ENCODE measurements around the gene GNG10.
A peak's percentile ranks its signal among the peaks of the same experiment; 100 is the strongest.
"Not testable (repeated sequence)": the region's sequence is repeated elsewhere in the genome, so short reads cannot be mapped to it uniquely, and the experiment has no call there.

Gene GNG10

GRCh38 chr9:111649016-111649415 is 12.4 kb upstream of the GNG10 start:
- no peak for DNase-seq (ENCODE audit: low read depth in 2 of 2)

GRCh38 chr9:111657051-111657450 is 4.4 kb upstream of the GNG10 start:
- DNase-seq (ENCODE audit: low read depth in 2 of 2) = no peak

DNA sequence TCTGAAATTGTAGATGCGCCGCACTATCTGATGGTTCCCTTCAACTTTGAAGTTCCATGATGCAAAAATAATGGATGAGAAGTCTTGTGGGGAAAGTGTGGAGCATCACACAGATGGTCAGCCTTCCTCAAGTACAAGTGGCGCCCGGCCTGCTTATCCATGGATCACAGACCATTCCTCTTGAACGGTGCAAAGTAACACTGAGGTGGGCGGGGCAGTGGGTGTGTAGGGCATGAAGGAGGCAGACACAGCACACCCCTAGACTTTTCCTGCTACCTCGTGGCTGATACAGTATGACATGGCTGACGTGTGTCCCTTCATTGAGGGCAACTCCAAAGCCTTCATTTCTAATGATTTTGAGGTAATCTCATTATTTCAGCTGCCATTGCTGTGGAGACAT is 2.5 kb upstream of the GNG10 start:
- no peak for DNase-seq (ENCODE audit: low read depth in 2 of 2)

GRCh38 chr9:111659691-111660090 is 1.7 kb upstream of the GNG10 start:
- DNase-seq (ENCODE audit: low read depth in 2 of 2) = no peak

DNA sequence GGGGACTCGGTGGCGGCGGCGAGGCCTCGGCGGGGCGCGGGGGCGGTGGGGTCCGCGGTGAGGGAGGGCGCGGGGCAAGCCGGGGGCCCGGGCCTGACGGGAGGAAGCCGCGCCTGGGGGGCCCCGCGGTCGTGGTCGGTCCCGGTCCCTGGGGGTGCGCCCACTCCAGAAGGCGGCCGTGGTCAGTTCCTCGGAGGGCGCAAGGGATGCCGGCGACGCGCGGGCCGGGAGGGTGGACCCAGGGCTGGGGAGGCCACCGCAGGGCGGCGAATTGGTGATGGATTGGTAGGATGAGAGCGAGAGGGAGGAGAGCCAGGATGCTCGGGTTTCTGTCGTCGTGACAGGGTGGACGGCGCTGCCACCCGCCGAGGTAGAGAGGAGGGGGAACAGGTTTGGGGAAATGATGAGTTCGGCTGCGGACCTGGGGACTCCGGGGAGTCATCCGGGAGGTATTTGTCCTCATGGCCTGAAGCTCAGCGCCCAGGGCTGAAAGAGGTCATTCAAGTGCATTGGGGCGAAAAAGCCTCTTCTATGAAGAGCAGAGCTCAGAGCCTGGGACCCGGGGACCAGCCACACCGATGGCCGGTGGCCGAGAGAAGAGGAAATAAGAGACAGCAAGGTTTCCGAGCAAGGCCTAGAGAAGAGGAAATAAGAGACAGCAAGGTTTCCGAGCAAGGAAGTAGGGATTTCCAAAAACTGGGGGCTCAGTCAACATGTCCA is 557 bp downstream of the GNG10 start:
- DNase-seq (ENCODE audit: low read depth in 2 of 2) = peak in 1 of 2 donors; percentile 3

- DNase-seq (ENCODE audit: low read depth in 2 of 2) = no peak
These were observed 1.3 kb downstream of the GNG10 start for GRCh38 chr9:111662576-111663300.

DNA sequence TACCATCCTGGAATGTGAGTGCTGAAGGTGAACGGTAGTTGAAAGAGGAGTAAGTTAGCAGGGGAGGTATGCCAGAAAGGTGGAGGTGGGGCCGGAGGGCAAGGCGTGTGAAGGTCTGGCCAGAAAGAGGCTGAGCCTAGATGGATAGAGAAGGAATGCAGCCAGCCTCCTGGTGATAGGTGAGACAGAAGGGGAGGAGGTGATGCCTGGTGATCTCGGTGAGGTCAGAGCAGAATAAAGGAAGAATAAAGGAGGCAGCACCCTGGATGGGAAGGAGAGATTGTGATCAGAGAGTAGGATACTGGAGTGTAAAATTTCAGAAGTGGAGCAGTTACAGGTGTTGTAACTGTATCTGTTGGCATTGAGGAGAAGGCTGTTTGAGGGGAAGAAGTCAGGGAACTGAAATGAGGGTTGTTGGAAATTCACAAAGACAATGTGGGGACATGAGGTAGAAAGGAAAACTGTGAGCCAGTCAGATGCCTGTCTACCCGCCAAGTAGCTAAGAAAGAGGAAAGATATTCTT is 2.0 kb downstream of the GNG10 start:
- DNase-seq (ENCODE audit: low read depth in 2 of 2) = no peak

GRCh38 chr9:111668026-111668573 is 6.7 kb downstream of the GNG10 start:
- DNase-seq (ENCODE audit: low read depth in 2 of 2) = no peak

GRCh38 chr9:111668601-111669000 is 7.2 kb downstream of the GNG10 start:
- DNase-seq (ENCODE audit: low read depth in 2 of 2) = not testable (repeated sequence)

DNA sequence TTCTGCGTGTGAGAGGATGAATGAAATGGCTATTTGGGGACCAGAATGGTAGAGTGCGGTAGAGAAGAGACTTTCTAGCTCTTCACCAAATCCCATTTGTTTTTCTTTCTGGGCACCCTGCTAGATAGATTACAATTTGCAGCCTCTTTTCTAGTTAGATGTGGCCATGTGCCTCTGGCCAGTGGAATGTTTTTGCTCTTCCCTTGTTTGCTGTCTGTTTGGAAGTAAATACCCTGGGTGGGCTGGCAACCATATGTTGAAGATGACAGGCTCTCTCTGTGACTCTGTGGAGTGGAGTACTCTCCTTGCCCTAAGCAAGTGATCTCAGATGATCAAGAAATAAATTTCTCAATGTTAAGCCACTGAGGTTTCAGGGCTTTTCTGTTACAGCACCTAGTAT is 12.9 kb downstream of the GNG10 start:
- DNase-seq (ENCODE audit: low read depth in 2 of 2) = no peak

- DNase-seq (ENCODE audit: low read depth in 2 of 2) = no peak
These were observed 14.7 kb downstream of the GNG10 start for GRCh38 chr9:111676116-111676515.

GRCh38 chr9:111678293-111678692 is 16.9 kb downstream of the GNG10 start:
- no peak for DNase-seq (ENCODE audit: low read depth in 2 of 2)

GRCh38 chr9:111679199-111679598 is 17.8 kb downstream of the GNG10 start:
- DNase-seq (ENCODE audit: low read depth in 2 of 2) = no peak

DNA sequence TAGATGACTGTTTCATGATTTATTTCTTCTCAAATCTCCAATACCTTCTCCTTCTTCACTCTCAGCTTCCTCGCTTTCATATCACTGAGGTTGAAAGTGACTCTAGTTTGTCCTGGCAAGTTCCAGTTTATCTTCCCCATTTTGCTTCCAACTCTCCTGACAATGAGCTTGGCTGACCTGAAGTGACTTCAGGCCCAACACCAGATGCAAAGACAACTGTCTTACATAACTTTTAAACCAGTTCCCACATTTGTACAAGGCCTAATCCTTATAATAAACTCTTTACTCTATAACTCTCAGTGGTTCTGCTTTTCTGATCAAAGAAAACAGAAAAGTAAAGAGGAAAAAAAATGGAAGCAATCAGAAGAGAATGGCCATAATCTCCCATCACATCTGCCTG is 22.0 kb downstream of the GNG10 start:
- no peak for DNase-seq (ENCODE audit: low read depth in 2 of 2)

- no peak for DNase-seq (ENCODE audit: low read depth in 2 of 2)
These were observed 30.4 kb downstream of the GNG10 start for GRCh38 chr9:111691672-111692329.

- no peak for DNase-seq (ENCODE audit: low read depth in 2 of 2)
These were observed 35.4 kb downstream of the GNG10 start for GRCh38 chr9:111696796-111697195.

- DNase-seq (ENCODE audit: low read depth in 2 of 2) = no peak
These were observed 39.4 kb downstream of the GNG10 start for GRCh38 chr9:111700776-111701175.

- no peak for DNase-seq (ENCODE audit: low read depth in 2 of 2)
These were observed 43.1 kb downstream of the GNG10 start for GRCh38 chr9:111704503-111704902.

DNA sequence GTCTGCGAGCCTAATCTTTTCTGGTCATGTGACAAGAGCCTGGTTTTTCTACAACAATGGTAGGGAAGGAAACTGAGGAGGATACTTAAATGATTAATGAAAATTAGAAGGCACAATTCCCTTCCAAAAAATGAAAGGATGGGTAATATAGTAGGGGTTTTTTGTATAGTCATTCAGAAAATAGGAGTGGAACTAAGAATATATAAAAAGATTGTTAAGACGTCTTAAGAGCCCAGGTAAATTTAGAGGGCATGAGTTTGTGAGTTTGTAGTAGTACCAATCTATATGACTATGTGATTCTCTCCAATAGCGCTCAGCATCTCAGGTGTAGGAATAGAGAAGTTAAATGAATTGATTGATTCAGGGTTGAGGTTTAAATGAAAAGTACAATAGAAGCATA is 50.1 kb downstream of the GNG10 start:
- no peak for DNase-seq (ENCODE audit: low read depth in 2 of 2)

DNA sequence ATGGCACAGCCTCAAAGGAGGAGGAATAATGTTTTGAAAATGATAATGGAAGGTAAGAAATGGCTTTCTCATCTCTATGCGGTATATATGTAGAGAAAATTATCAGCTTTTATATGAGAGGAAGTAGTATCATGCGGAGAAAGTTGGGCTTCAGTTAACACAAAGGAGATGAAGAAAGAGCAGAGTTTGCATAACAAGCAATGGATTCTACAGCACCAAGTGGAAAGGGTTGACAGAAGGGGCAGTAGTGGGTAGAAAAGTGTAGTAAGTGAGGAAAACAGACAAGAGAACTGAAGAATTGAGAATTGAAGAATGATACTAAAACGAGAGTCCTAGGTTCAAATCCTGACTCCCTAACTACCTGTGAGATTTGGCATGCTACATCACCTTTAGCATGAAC is 51.0 kb downstream of the GNG10 start:
- no peak for DNase-seq (ENCODE audit: low read depth in 2 of 2)

GRCh38 chr9:111715471-111715870 is 54.1 kb downstream of the GNG10 start:
- DNase-seq (ENCODE audit: low read depth in 2 of 2) = no peak

DNA sequence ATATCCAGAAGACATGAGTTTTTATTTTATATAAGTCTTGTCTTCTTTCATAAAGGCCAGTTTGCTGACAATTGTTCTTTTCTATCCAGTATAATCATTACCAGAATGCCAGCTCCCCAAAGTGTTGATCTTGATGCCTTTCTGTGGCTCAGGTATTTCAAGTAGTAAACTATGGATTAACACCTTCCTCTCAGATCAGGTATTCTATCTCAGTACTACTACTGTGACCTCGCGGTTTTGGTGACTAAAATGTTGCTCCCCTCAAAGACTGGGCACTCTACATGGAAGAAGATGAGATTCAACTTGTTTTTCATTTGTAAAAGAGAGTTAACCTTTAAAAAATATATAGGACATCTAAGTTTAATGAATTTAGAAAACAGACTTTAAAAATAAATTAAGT is 58.1 kb downstream of the GNG10 start:
- no peak for DNase-seq (ENCODE audit: low read depth in 2 of 2)

Measured in stimulated activated CD4-positive, alpha-beta T cell treated with anti-CD3 and anti-CD28 coated beads, Interleukin-1b, Interleukin-23, amount 100 ng/mL, for 4 hours (primary cell).